LNCAP (cell line): ENCODE results near the gene ANKS1A.

Source experiments
- TF ChIP-seq, protein P1 (sequence below): fragments of 450-650 bp; IDR thresholded peaks from 2 replicates; pipeline ENCODE4 v1.5.1; 2017; ENCODE audit warnings: mild to moderate bottlenecking

ANKS1A gene

DNA sequence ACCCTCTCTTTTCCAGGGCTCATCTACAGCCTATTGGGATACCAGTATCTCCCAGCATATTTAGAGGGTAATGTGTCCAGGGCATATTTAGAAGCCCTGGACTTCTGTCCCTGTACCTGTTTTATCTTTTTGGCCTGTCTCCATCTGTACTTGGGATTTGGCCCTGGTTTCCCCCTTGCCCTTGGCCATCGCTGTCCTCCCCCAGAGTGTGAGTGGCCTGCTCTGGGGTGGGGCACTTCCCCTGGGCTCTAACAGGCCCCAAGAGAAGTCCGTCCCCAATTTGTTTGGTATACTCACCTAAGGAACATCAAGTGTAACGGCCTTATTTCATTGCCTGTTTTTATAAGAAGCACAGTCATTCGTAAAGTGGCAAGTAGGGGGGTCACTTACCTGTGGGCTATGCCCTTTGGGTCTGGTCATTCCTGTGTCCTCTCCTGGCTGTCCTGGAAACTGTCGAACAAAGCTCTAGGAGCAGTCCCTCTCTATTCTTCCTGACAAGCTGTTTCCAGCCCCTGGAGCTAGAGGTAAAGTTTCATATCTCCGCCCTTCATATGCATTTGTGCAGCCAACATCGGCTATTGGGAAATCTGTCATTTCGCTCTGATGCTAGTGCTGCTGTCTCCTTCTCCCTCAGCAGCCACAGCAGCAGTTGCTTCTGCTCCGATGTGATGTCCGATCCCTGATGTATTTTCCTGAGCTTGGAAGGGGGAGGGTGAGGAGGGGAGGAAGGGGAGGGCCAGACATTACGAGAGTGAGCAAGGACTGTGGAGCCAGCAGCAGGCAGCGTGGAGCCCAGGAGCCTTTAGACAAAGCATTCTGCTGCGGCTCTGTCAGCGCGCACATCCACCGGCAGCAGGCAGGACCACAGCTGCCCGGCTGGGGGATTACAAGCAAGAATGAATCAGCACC is 168.6 kb downstream of the ANKS1A start:
- TF ChIP-seq, protein P1, sequence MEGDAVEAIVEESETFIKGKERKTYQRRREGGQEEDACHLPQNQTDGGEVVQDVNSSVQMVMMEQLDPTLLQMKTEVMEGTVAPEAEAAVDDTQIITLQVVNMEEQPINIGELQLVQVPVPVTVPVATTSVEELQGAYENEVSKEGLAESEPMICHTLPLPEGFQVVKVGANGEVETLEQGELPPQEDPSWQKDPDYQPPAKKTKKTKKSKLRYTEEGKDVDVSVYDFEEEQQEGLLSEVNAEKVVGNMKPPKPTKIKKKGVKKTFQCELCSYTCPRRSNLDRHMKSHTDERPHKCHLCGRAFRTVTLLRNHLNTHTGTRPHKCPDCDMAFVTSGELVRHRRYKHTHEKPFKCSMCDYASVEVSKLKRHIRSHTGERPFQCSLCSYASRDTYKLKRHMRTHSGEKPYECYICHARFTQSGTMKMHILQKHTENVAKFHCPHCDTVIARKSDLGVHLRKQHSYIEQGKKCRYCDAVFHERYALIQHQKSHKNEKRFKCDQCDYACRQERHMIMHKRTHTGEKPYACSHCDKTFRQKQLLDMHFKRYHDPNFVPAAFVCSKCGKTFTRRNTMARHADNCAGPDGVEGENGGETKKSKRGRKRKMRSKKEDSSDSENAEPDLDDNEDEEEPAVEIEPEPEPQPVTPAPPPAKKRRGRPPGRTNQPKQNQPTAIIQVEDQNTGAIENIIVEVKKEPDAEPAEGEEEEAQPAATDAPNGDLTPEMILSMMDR = no peak

DNA sequence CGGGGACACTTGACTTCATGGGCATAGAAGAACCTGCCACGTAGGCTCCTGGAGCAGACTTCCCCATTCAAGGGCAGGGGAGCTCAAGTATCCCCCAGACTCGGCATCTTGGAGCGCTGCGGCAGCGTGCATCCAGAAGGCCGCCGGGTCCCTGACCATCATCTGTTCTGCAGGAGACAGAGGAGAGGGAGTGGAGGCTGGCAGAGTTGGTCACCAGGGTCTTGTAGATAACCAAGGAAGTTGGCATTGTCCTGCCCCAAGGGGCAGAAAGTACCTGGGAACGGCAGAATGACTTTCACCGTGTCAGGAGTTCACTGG is 169.3 kb downstream of the ANKS1A start:
- TF ChIP-seq, protein P1 = no peak

DNA sequence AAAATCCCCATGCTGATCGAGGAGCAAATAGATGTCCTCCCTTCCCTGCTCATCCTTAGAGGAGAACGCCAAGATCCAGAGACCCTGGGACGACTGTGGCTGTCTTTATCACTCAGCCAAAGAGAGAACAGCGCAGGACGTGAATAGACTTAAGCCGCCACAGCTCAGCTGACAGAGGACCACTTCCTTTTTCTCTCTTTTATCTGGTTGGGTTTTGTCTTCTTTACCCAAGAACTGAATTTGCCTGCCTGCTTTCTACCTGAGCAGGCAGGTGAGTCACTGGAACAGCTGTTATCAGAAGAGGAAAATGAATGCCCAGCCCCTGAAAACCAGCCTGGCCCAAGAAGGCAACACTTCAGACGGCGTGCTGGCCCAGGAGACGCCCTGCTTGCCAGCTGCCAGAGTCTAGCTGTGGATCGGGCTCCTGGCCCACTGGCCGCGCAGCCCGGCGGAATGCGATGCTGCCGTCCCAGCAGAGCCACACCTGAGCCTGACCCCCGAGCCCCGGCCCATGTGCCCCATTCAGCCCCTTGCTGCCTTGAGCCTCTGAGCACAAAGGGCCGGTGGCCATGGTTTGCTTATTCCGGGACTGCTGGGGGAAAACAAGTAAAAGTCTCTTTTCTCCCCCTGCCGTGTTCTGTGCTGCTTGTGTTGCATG is 169.9 kb downstream of the ANKS1A start:
- TF ChIP-seq, protein P1 = no peak

DNA sequence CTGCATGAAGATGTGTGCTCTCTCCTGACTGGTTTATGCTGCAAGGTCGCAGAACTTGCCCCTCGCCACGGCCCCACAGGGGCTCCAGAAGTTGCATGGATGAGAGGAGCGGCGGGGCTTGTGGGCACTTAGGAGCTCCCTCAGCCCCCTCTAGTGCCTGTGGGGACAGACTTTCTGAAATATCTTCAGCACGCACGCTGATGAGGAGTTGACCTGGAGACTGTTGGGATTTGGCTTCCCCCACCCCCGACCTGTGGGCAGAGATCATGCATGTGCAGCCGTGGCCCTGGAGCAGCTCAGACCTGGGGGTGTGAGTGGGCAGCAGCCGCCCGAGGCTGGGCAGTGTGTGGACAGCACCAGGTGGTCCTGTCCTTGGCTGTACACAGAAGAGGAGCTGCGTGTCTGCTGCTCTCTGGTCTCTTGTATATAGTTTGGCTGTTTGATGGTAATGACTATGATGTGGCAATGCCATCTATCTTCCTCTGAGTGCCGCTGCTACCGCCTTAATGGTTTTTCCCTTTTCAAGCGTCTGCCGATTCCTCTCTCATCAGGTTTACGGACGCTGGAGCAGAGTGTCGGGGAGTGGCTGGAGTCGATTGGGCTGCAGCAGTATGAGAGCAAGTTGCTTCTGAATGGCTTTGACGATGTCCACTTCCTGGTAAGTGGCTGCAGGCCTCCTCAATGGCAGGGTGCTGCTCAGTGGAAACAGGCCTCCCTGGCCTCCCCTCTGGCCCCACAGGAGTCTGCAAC is 170.7 kb downstream of the ANKS1A start:
- TF ChIP-seq, protein P1 = no peak

DNA sequence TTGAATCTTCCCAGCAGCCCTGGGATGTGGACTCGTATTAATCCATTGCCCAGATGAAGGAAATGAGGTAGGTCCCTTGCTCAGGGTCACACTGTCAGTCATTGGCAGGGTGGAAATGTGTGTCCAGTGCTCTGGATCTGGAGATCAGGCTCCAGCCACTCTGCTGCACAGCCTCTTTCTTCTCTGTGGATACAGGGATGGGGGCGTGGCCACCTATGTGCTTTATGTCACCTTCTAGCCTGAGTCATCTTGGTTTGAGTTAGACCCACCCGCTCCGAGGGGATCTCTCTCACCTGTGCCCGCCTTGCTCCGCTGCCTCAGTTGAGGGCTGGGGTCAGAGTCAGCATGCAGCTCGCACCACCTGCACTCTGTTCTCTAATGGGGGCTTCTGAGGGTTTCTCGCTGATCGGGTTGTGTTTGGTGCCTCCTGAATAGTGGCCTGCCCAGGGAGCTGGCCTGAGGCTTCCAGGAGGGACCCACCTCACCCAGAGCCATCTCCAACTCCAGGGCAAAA is 172.1 kb downstream of the ANKS1A start:
- TF ChIP-seq, protein P1 = no peak

DNA sequence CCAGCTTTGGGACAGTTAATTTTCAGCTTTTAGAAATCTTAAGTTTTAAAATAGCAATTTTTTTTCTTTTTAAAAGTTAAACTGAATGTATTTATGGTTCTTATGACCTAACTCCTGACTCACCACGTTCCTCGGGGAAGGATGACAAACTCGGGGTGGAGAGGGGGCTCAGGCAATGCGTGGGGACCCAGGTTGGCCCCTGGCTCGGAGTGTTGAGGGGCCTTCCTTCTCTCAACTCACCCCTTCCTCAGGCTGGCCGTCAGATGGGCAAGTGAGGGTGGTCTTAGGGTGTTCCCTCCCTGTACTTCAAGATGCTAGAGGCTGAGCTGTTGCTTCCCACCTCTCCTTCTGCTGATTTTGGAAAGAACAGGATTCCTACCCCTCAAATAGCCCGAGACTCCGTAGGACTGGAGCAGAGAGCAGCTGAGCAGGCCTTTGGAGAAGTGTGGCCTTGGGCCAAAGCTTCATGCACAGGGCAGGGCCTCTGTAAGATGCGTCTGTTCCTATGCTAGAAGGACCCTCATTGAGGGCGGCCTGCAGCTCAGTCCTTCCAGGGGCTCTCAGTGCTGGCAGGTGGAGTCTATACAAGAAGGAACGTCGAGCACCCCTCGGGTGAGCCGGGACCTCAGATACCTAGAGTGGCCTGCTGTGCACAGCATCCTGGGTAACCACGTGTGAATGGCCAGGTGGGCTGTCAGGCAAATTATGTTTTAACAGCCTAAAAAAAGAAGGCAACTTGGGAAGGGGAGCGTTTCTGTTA is 172.8 kb downstream of the ANKS1A start:
- TF ChIP-seq, protein P1 = no peak
